ENCODE results near the gene LAPTM4A.

The LAPTM4A gene

GRCh38 chr2:20054931-20055330 is 3.5 kb upstream of the LAPTM4A start:
- DNase-seq (ENCODE audit: low spot score): no peak

GRCh38 chr2:20054119-20054518 is 2.7 kb upstream of the LAPTM4A start:
- no peak for TF ChIP-seq CTCF (IDR thresholded peaks at IDR 0.05; ENCODE audit: extremely low read depth, missing control alignments)
- no peak for DNase-seq (ENCODE audit: low spot score)

More at GRCh38 chr2:20054931-20055330, 3.5 kb upstream of the LAPTM4A start:
- TF ChIP-seq CTCF (IDR thresholded peaks at IDR 0.05; ENCODE audit: extremely low read depth, missing control alignments): no peak

GRCh38 chr2:20052861-20053281 is 1.4 kb upstream of the LAPTM4A start:
- no peak for DNase-seq (ENCODE audit: low spot score)
- TF ChIP-seq CTCF (IDR thresholded peaks at IDR 0.05; ENCODE audit: extremely low read depth, missing control alignments): no peak

- DNase-seq (ENCODE audit: low spot score): no peak
- TF ChIP-seq CTCF (IDR thresholded peaks at IDR 0.05; ENCODE audit: extremely low read depth, missing control alignments): no peak
Observed at GRCh38 chr2:20052229-20052851, 912 bp upstream of the LAPTM4A start.

GRCh38 chr2:20050646-20051531 is 539 bp downstream of the LAPTM4A start:
- no peak for TF ChIP-seq CTCF (IDR thresholded peaks at IDR 0.05; ENCODE audit: extremely low read depth, missing control alignments)
- DNase-seq (ENCODE audit: low spot score): peak; percentile 51

GRCh38 chr2:20050104-20050645 is 1.3 kb downstream of the LAPTM4A start:
- DNase-seq (ENCODE audit: low spot score): peak; percentile 35
- TF ChIP-seq CTCF (IDR thresholded peaks at IDR 0.05; ENCODE audit: extremely low read depth, missing control alignments): no peak

- no peak for DNase-seq (ENCODE audit: low spot score)
- TF ChIP-seq CTCF (IDR thresholded peaks at IDR 0.05; ENCODE audit: extremely low read depth, missing control alignments): no peak
Observed at GRCh38 chr2:20049637-20050036, 1.8 kb downstream of the LAPTM4A start.

Measured in GM20000 (cell line).